Pericardium fibroblast (primary cell): ENCODE measurements around the gene RAD51B. TPM values are rescaled to one million over a fixed set of nuclear protein-coding genes. Genes with fewer than 3 reads are reported as not detected.

ENCODE experiments used
- total RNA-seq: library from RNA; depleted of rRNA; stranded (reverse); fragments of >200 nt; gene quantifications from 2 replicates; pipeline ENCODE4 v1.2.3, GENCODE V29; 2015

The RAD51B gene
- 2.9 and 5.6 TPM in 2 replicates for total RNA-seq

DNA sequence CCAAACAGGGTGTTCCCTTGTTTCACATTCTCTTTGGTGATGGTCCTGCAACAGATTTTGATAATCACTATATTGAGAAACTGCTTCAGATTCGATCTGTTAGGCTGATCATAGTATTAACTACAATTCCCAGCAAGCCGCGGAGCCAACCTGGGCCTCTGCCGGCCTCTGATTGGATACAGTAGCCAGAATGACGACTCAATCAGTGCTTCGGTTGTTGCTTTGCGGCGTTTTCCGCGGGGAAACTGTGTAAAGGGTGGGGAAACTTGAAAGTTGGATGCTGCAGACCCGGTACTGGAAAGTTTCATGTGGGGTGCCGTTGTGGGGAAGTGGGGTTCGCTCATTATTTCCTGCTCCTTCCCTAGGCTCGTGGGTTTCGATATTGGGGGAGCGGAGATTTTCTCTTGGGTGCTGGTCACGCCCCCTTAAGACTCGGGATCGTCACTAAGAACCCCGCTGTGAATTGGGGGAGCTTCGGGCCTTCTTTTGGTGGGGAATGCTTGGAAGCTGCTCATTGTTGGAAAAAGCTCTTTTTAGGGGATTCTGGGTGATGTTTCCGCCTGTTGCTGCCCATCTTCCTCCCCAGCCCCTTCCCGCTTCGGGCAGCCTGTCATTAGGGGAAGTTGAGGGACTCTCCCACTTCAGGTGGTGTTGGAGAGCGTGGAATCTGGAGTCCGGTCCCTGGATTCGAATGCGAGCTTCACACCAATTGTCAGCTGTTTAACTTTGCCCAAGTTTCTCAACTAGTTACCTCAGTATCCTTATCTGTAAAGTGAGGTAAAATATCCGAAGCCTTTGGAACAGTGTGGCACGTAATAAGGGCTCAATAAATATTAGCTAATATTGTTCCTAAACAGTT, at the start of gene RAD51B:
TSS of gene RAD51B (plus strand) at position 217 of the 859 bp plus-strand sequence.

GRCh38 chr14:67816326-67817002, 3.1 kb upstream of the RAD51B start, which contains the start of gene ZFYVE26:
TSS of gene ZFYVE26 (minus strand) at chr14:67816590. CDS start at chr14:67815963, 627 bp downstream.

Other genes with a start within 250 kb of the RAD51B start
- 11.9 and 12.2 TPM in 2 replicates for gene PIGH, start 219.5 kb upstream of the RAD51B start, total RNA-seq
- gene ARG2, start 199.9 kb upstream of the RAD51B start, total RNA-seq, result 1.6 and 9.8 TPM in 2 replicates
- gene VTI1B, start 145.1 kb upstream of the RAD51B start, total RNA-seq, result 59.2 and 65.3 TPM in 2 replicates
- gene RDH11, start 124.0 kb upstream of the RAD51B start, total RNA-seq, result 52.7 and 67.7 TPM in 2 replicates
- gene RDH12, start 117.9 kb upstream of the RAD51B start, total RNA-seq, result not detected in 2 replicates
- gene ZFYVE26, start 3.2 kb upstream of the RAD51B start, total RNA-seq, result 9.9 and 10.0 TPM in 2 replicates